SW480 (cell line): ENCODE results near the gene ZNF830.
A peak's percentile ranks its signal among the peaks of the same experiment; 100 is the strongest.
"Not testable (repeated sequence)": the region's sequence is repeated elsewhere in the genome, so short reads cannot be mapped to it uniquely, and the experiment has no call there.

Source experiments
- DNase-seq: peaks from one replicate; pipeline ENCODE4 v3.0.0-alpha.2; 2016; ENCODE audit warnings: low spot score

Gene ZNF830

GRCh38 chr17:34991606-34992005 is 30.3 kb downstream of the ZNF830 start:
- no peak for DNase-seq

GRCh38 chr17:34993031-34993430 is 31.7 kb downstream of the ZNF830 start:
- DNase-seq = no peak

GRCh38 chr17:34996422-34997285 is 35.3 kb downstream of the ZNF830 start:
- DNase-seq = no peak

GRCh38 chr17:34997355-34997862 is 36.1 kb downstream of the ZNF830 start:
- no peak for DNase-seq

GRCh38 chr17:34998205-34998604 is 36.9 kb downstream of the ZNF830 start:
- peak; percentile 38 for DNase-seq

- no peak for DNase-seq
These were observed 38.1 kb downstream of the ZNF830 start for GRCh38 chr17:34999456-34999855.

- not testable (repeated sequence) for DNase-seq
These were observed 39.6 kb downstream of the ZNF830 start for GRCh38 chr17:35000965-35001364.

GRCh38 chr17:35001549-35001948 is 40.2 kb downstream of the ZNF830 start:
- no peak for DNase-seq

- no peak for DNase-seq
These were observed 41.7 kb downstream of the ZNF830 start for GRCh38 chr17:35002876-35003551.

GRCh38 chr17:35003778-35004177 is 42.4 kb downstream of the ZNF830 start:
- DNase-seq = no peak

- DNase-seq = no peak
These were observed 45.0 kb downstream of the ZNF830 start for GRCh38 chr17:35006345-35006744.

GRCh38 chr17:35006961-35007360 is 45.6 kb downstream of the ZNF830 start:
- DNase-seq = no peak

- DNase-seq = no peak
These were observed 48.8 kb downstream of the ZNF830 start for GRCh38 chr17:35010093-35010492.

- no peak for DNase-seq
These were observed 50.4 kb downstream of the ZNF830 start for GRCh38 chr17:35011671-35012216.
